Measurements from ENCODE around the gene CSNK1G2.

GRCh38 chr19:1912760-1913505 is 28.0 kb upstream of the CSNK1G2 start:
- TF ChIP-seq CTCF (IDR thresholded peaks at IDR 0.05) (no peak), EZH2 (IDR thresholded peaks at IDR 0.05; ENCODE audit: borderline replicate concordance, insufficient read depth, low read depth, low read length, poor library complexity, severe bottlenecking) (no peak)
